ENCODE data around the gene NHLRC4. TPM values are rescaled to one million over a fixed set of nuclear protein-coding genes. Genes with fewer than 3 reads are reported as not detected.

Gene NHLRC4
- total and polyA plus RNA-seq, 2 of the 4 experiments (the other 2 are of a cell fraction): 0.72 to 0.84 TPM

DNA sequence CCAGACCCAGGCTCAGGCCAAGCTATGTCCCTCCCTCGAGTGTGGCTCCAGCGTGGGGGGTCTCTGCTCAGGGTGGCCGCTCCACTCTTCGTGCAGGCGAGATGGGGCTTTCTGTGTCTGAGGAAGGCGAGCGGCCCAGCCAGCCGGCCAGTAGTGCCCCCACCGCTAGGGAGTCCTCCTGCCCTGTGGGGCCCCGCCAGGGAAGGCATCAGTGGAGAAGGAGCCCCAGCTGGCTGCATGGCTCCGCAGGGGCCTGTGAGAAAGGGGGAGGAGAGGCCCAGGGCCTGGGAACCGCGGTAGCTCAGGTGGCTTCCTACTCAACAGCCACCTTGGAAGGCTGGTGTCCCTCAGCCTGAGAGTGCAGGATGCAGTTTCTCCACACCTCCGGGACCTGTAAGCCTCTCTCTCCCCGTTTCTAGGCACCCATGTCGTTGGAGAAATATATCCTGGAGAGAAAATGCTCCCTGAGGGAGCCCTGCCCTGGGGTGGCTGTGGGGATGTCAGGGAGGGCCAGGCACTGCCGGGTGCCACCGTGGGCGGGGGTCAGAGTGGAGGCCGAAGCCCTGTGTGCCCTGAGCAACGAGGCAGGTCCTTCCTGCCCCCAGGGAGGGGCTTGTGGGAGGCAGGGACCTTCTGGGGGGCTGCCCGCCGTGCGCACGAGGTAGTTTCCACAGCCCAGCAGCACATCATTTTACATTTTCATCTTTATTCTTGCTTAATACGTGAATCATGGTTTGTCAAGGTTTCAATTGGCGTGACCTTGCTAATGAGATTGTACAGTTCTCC lies 6.3 kb downstream of the NHLRC4 start:
- H3K14ac ChIP-seq (replicated peaks; ENCODE audit: low read depth, low read length): no peak overlapping the region
- no peak overlapping the region for H4K8ac ChIP-seq (ENCODE audit: low read depth in 2 of 2, low read length in 2 of 2)
- no peak overlapping the region for H4K91ac ChIP-seq (ENCODE audit: insufficient read depth, low read depth, low read length)
- no peak overlapping the region for H2BK20ac ChIP-seq (ENCODE audit: low read depth, low read length)
- dilution Hi-C loops (cut with HindIII; ENCODE audit: low sequenced_read_pairs, unreplicated experiment): no loop called here
- no peak overlapping the region for H3K9ac ChIP-seq (ENCODE audit: low read depth, low read length)
- no peak overlapping the region for H2BK120ac ChIP-seq (ENCODE audit: low read depth, low read length)
- H3K79me1 ChIP-seq (ENCODE audit: low read depth in 1 of 2, low read length in 2 of 2): peaks cover 3 to 31% of the 10 kb centered on the region in 2 experiments; a peak in 2 of 4 replicates
- H3K27ac ChIP-seq (ENCODE audit: insufficient read depth, low read length): no peak overlapping the region
- no peak overlapping the region for H4K5ac ChIP-seq (ENCODE audit: low read depth, low read length)
- in situ Hi-C loops (cut with MboI; ENCODE audit: low sequenced_read_pairs): no loop called here
- H2BK5ac ChIP-seq (ENCODE audit: low read depth, low read length, poor library complexity, severe bottlenecking): no peak overlapping the region
- H3K56ac ChIP-seq (ENCODE audit: extremely low read depth, insufficient read depth, low read length): no peak overlapping the region
- DNase-seq: no peak
- POLR2A ChIA-PET (ENCODE audit: unreplicated experiment): no interaction called here
- H3K23ac ChIP-seq (ENCODE audit: low read depth, low read length): no peak overlapping the region
- peaks cover 8% of the 10 kb centered on the region for H4K20me1 ChIP-seq (ENCODE audit: insufficient read depth, low read length)
- no TSS peak for BruUV-seq (replicated peaks)
- intact Hi-C loops (cut with micrococcal nuclease): no loop called here
- CTCF ChIA-PET: no interaction called here
- no peaks in the 10 kb centered on the region for H3K9me3 ChIP-seq (ENCODE audit: control insufficient read depth, insufficient read depth, low read length)
- H2AK9ac ChIP-seq (replicated peaks; ENCODE audit: low read depth, low read length, poor library complexity): no peak overlapping the region
- H3K4me3 ChIP-seq (ENCODE audit: insufficient read depth, low read depth, low read length): no peak overlapping the region
- ATAC-seq (ENCODE audit: low read depth): no peak
- H3K27me3 ChIP-seq (ENCODE audit: control insufficient read depth, insufficient read depth, low read length): no peaks in the 10 kb centered on the region
- H3K4me1 ChIP-seq (ENCODE audit: control insufficient read depth, insufficient read depth, low read length): peaks cover 10% of the 10 kb centered on the region
- H2AFZ ChIP-seq (replicated peaks; ENCODE audit: low read length, poor library complexity): no peak overlapping the region
- no peak for TF ChIP-seq BHLHE40 (IDR thresholded peaks at IDR 0.05; ENCODE audit: low read depth, low read length)
- no peak for TF ChIP-seq USF2 (IDR thresholded peaks at IDR 0.05; ENCODE audit: low read depth, low read length)
- TF ChIP-seq POLR2A (IDR thresholded peaks at IDR 0.05; ENCODE audit: low read depth, low read length): no peak
- TF ChIP-seq MAFK (IDR thresholded peaks at IDR 0.05; ENCODE audit: low read depth, low read length): no peak
- no peak for TF ChIP-seq CHD1 (IDR thresholded peaks at IDR 0.05; ENCODE audit: low read depth, low read length)
- no peak for TF ChIP-seq ELK1 (IDR thresholded peaks at IDR 0.05; ENCODE audit: borderline replicate concordance, low read depth, low read length)
- TF ChIP-seq FOS (IDR thresholded peaks at IDR 0.05; ENCODE audit: low read depth, low read length): no peak
- no peak for TF ChIP-seq RFX5 (IDR thresholded peaks at IDR 0.05; ENCODE audit: low read depth, low read length)
- TF ChIP-seq RAD21 (IDR thresholded peaks at IDR 0.05; ENCODE audit: low read length): no peak
- no peak for TF ChIP-seq MXI1 (IDR thresholded peaks at IDR 0.05; ENCODE audit: borderline replicate concordance, low read depth, low read length)
- TF ChIP-seq SMC3 (IDR thresholded peaks at IDR 0.05; ENCODE audit: low read depth, low read length): no peak
- no peak for TF ChIP-seq MAZ (IDR thresholded peaks at IDR 0.05; ENCODE audit: borderline replicate concordance, low read depth, low read length)
- TF ChIP-seq, protein P1, sequence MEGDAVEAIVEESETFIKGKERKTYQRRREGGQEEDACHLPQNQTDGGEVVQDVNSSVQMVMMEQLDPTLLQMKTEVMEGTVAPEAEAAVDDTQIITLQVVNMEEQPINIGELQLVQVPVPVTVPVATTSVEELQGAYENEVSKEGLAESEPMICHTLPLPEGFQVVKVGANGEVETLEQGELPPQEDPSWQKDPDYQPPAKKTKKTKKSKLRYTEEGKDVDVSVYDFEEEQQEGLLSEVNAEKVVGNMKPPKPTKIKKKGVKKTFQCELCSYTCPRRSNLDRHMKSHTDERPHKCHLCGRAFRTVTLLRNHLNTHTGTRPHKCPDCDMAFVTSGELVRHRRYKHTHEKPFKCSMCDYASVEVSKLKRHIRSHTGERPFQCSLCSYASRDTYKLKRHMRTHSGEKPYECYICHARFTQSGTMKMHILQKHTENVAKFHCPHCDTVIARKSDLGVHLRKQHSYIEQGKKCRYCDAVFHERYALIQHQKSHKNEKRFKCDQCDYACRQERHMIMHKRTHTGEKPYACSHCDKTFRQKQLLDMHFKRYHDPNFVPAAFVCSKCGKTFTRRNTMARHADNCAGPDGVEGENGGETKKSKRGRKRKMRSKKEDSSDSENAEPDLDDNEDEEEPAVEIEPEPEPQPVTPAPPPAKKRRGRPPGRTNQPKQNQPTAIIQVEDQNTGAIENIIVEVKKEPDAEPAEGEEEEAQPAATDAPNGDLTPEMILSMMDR (conservative IDR thresholded peaks at IDR 0.05; ENCODE audit: low read depth, low read length): no peak
- TF ChIP-seq NFE2L2 (IDR thresholded peaks at IDR 0.05; ENCODE audit: low read depth, low read length): no peak
- TF ChIP-seq RCOR1 (IDR thresholded peaks at IDR 0.05; ENCODE audit: insufficient replicate concordance, low read length): no peak
- TF ChIP-seq CEBPB (IDR thresholded peaks at IDR 0.05; ENCODE audit: low read depth, low read length): no peak
- 80% methylated on average over 2 of the region's 27 CpGs; no CpG with 5 or more reads in 1 of the 2 experiments for whole genome bisulfite sequencing, 2 experiments (ENCODE audit: extremely low coverage in 2 of 2, insufficient read length in 1 of 2)
- no peak overlapping the region for H3K4me2 ChIP-seq (ENCODE audit: low read depth, low read length)
- peaks cover 12% of the 10 kb centered on the region; the same call in 1 of the 2 replicates for H3K36me3 ChIP-seq (ENCODE audit: control insufficient read depth, insufficient read depth, low read length)
- H3K18ac ChIP-seq (ENCODE audit: low read depth, low read length): no peak overlapping the region
- no peaks in the 10 kb centered on the region for H3K9me1 ChIP-seq (ENCODE audit: insufficient read depth, low read length)
- H2BK15ac ChIP-seq (ENCODE audit: low read depth, low read length): no peak overlapping the region
- H3K4ac ChIP-seq (ENCODE audit: low read depth, low read length): no peak overlapping the region
- H2AK5ac ChIP-seq (ENCODE audit: low read depth, low read length): no peak overlapping the region
